Measurements from ENCODE around the gene EIF4G3.
"Not testable (repeated sequence)": the region's sequence is repeated elsewhere in the genome, so short reads cannot be mapped to it uniquely, and the experiment has no call there.

The EIF4G3 gene

GRCh38 chr1:20931930-20932436 lies 244.7 kb downstream of the EIF4G3 start:
- DNase-seq: peak; percentile 12

DNA sequence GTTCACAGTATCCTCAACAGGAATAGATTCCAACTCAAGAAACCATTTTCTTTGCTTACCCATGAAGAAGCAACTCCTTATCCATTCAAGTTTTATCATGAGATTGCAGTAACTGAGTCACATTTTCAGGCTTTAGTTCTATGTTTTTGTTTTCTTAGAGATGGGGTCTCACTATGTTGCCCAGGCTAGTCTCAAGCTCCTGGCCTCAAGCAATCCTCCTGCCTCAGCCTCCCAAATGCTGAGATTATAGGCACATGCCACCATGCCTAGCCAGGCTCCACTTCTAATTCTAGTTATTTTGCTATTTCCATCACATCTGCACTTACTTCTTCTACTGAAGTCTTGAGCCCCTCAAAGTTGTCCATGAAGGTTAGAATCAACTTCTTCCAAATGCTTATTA lies 246.3 kb downstream of the EIF4G3 start:
- DNase-seq: no peak

DNA sequence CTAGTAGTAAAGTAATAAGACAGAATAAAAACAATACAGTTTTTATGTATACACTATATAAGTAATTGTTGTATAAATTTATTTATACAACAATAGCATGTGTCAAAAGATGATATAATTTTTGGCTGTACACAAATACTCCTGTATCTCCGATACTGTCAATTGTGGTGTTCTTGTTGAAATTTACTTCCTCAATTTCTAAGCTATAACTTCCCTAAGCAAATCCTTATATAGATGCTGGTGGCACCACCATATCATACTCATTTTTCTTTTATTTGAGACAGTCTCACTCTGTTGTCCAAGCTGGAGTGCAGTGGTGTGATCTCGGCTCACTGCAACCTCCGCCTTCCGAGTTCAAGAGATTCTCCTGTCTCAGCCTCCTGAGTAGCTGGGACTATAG lies 248.6 kb downstream of the EIF4G3 start:
- no peak for DNase-seq

DNA sequence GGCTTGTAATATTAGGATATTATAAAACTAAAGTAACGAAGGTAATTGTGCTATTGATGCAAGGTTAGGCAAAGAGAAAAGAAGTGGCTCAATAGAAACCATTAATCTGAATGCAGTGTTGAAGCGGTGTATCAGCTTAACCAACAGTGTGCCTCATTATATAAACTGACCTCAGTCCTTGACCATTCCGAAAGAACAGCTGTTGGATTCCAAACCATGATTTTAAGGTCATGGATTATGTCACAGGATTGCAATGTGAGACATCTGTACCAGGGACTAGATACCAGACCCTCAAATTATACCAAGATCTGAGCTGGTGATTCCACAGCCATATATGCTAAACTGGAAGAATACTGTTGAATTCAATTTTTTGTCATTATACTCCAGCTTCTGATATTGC lies 255.4 kb downstream of the EIF4G3 start:
- DNase-seq: no peak

DNA sequence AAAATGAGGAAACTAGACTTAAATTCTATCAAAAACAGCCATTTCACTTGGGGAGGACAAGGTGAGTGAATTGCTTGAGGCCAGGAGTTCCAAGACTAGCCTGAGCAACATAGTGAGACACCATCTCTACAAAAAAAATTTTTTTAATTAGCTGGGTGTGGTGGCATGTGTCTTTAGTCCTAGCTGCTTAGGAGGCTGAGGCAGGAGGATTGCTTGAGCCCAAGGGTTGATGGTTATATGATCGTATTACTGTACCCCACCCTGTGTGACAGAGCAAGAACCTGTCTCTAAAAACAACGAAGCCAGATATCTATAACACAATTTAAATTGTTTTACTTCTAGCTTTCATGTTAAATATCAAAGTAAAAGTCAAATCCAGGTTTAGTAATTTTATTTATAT lies 263.5 kb downstream of the EIF4G3 start:
- DNase-seq: no peak

DNA sequence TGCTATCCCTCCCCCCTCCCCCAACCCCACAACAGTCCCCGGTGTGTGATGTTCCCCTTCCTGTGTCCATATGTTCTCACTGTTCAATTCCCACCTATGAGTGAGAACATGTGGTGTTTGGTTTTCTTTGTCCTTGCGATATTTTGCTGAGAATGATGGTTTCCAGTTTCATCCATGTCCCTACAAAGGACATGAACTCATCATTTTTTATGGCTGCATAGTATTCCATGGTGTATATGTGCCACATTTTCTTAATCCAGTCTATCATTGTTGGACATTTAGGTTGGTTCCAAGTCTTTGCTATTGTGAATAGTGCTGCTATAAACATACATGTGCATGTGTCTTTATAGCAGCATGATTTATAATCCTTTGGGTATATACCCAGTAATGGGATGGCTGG lies 269.2 kb downstream of the EIF4G3 start:
- not testable (repeated sequence) for DNase-seq

DNA sequence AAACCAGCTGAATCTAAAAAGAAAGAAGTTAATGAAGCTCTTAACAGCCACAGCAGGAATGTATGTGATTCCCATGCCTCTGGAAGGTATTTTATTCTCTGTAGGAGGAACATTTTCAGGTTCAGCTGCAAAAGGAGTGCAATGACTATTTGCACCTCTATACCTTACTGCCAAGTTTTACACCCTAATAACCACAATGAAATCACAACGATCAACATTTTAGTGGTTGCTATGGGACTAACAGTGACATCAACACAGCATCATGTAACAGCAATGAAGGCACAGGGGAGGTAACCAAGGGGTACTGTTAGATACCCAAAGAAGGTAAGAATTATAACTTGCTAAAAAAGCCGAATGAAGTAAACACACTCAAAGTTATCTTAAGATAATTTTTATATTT lies 273.3 kb downstream of the EIF4G3 start:
- DNase-seq: no peak

DNA sequence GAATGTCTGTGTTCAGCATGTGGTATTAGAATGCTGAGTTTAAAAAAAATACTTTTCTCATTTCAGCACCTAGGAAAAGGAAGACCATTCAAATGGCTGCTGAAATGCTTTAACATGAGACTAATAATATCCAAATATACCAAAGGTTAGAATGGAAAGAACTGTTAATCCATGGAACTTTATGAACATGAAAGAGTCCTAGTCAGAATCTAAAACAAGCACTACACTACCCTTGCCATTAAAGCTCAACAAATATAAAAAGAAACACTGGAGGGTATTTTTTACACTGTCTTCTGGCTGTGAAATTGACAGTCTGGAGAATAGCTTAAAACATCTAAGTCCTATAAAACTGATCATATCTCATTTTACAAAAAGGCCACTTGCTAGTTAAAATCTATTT lies 276.6 kb downstream of the EIF4G3 start:
- DNase-seq: no peak

DNA sequence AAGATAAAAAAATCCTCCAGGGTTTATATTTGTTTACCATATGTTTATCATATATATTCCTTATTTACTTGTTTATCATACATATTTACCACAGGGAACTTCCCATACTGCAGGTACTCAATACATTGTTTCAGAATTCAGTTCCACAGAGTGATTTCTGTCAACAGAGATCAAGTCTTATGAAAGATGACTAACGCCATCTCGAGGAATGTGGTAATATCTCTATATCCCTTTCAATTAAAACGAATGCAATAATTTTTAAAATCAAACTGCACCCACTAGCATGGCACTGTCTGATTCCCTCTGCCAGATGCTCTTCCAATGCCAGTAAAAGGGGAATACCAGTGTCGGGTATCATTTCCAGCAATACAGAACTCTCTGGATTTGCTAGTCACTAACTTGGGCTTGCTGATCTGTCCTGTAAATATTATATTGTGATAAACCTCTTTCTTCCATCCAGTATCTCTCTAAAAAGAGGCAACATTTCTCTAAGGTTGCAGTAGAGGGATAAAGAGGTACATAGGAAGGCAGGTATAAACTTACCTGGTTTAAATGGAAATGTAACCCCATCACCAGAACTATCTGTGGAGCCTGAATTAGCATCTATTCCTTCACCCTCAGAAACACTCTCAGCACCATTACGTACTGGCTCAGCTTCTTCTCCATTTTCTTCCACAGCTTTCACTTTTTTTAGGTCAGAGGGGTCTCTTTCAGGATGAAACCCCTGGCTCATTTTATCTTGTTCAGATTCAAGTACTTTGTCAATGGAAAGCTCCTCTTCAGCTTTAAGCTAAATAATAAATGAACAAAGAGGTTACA lies 277.3 kb downstream of the EIF4G3 start:
- DNase-seq: no peak

DNA sequence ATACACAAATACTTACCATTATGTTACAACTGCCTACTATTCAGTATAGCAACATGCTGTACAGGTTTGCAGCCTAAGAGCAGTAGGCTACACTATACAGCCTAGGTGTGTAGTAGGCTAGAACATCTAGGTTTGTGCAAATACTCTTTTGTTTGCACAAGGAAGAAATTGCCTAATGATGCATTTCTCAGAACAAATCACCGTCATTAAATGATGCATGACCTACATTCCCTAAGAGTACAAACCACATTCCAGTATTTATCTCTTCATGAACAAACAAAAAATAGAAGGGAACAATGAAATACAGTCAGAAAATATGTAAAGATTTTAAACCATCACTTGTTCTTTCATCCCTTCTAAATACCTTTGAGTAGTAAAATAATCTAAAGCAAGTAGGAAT lies 279.9 kb downstream of the EIF4G3 start:
- DNase-seq: no peak

DNA sequence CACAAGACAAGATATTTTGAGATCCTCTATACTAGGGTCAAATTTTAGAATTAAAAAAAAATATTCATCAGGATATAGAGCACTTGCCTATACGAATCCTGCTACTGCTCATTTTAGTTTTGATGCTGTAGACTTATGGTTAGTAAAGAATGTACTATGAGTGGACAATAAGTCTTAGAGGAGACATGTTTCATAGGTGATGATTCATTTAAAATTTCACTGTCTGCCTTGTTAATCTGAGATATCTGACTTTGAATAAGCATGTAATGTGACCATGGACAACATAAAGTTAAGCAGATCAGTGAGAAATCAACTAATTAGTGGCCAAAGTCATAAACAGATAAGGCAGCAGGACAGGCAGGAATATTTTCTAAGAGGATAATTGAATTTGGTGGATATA lies 282.8 kb downstream of the EIF4G3 start:
- DNase-seq: no peak

- DNase-seq: no peak
Observed at GRCh38 chr1:20891091-20891490, 285.6 kb downstream of the EIF4G3 start.

GRCh38 chr1:20887246-20887645 lies 289.5 kb downstream of the EIF4G3 start:
- DNase-seq: no peak

- no peak for DNase-seq
Observed at GRCh38 chr1:20885121-20885520, 291.6 kb downstream of the EIF4G3 start.

GRCh38 chr1:20884513-20884912 lies 292.2 kb downstream of the EIF4G3 start:
- DNase-seq: no peak

DNA sequence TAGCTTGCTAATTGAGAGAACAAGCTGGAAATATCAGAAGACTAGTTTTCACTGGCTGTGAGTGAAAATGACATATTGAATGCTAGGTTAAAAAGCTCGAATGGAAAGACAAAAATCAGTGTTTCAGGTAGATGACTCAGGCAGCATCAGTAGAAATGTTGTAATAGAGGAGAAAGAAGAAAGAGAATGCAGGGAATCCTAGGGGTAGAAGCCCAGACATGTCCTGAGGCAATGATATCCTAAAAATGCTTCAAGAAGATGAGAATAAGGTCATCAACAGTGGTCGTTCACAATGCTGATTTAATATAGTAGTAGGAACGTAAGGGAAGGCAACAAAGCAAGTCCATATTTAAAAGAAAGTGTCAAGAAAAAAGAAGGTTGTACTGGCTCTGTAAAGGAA lies 292.9 kb downstream of the EIF4G3 start:
- no peak for DNase-seq

- no peak for DNase-seq
Observed at GRCh38 chr1:20882837-20883236, 293.9 kb downstream of the EIF4G3 start.

DNA sequence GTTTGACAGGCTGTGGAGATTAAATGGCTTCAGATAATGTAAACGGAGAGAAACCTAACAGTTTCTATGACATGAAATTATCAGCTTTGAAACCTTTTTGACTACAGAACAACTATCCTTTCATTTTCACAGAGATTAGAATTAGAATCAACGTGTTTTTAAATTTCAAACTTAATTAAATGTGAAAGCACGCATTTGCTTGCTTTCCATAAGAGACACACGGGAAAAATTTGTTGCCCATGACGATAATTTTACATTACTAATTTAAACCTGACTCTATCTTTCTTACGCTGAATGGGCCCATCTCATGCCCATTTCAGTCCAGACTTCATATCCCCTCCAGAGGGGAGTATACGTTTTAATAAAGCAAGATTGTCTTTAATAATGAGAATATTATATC lies 297.9 kb downstream of the EIF4G3 start:
- no peak for DNase-seq

- DNase-seq: no peak
Observed at GRCh38 chr1:20875198-20875973, 301.3 kb downstream of the EIF4G3 start.

- no peak for DNase-seq
Observed at GRCh38 chr1:20873311-20873710, 303.4 kb downstream of the EIF4G3 start.

DNA sequence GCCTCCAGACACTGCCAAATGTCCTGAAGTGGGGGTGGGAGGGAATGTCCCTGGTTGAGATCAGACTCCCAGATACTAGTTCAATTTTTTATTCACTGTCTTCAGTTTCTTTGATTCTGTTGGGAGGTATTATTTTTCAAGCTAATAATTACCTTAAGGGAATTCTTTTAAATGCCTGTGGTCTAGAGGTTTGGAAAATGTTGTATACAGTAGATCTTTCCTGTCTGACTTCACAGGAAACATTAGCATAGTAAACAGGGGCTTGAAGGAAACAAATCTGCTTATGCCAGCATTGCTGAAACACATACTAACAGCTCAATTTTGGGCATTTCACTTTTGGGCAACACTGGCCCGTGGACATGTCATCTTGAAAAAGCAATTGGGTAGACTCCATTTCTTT lies 305.3 kb downstream of the EIF4G3 start:
- no peak for DNase-seq

DNA sequence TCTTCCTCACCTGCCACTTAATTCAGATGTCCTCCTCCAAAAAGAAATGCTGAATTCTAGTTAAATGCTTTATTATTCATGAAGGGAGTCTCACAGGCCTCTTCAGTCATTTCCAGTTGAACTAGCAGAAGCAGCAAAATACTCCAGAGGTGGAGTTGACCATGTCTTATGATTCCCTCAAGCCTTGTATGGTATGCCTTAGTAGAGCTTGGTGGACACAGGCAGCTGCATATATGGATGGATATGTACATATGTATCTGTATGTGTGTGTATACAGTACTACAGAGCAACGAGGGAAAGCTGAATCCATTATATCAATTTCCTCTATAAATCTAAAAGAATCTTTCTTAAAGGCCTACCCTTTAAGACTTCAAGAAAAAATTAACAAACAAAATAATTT lies 306.0 kb downstream of the EIF4G3 start:
- DNase-seq: no peak

- DNase-seq: no peak
Observed at GRCh38 chr1:20868263-20868662, 308.4 kb downstream of the EIF4G3 start.

GRCh38 chr1:20867847-20868246 lies 308.9 kb downstream of the EIF4G3 start:
- no peak for DNase-seq

All from stimulated activated CD4-positive, alpha-beta T cell treated with anti-CD3 and anti-CD28 coated beads, Interleukin-4, amount 100 ng/mL, for 24 hours (primary cell).